ENCODE results near the gene EFCAB6.

EFCAB6 gene

GRCh38 chr22:43731988-43732387, 80.1 kb downstream of the EFCAB6 start:
- TF ChIP-seq EZH2 (IDR thresholded peaks at IDR 0.05; ENCODE audit: borderline replicate concordance, low read length): no peak
- peaks cover 4% of the 10 kb centered on the region for H3K27me3 ChIP-seq (ENCODE audit: insufficient read depth, low read length)
- no peak overlapping the region for H3K27ac ChIP-seq (ENCODE audit: low read depth, low read length, poor library complexity, severe bottlenecking)
- H3K9ac ChIP-seq (ENCODE audit: low read length): no peak overlapping the region
- H3K4me3 ChIP-seq (ENCODE audit: low read depth, low read length, poor library complexity, severe bottlenecking): no peak overlapping the region
- H3K36me3 ChIP-seq (ENCODE audit: insufficient read depth, low read length): no peaks in the 10 kb centered on the region
- no peaks in the 10 kb centered on the region for H3F3A ChIP-seq (ENCODE audit: insufficient read depth, low read length)
- H2AFZ ChIP-seq (ENCODE audit: low read length): no peak overlapping the region
- no peaks in the 10 kb centered on the region for H3K9me3 ChIP-seq (ENCODE audit: low read length)
- no peaks in the 10 kb centered on the region for H3K4me1 ChIP-seq (ENCODE audit: insufficient read depth, low read length, severe bottlenecking)
- H3K9me2 ChIP-seq (ENCODE audit: low read depth, low read length): no peaks in the 10 kb centered on the region
- no peaks in the 10 kb centered on the region for H4K20me1 ChIP-seq (ENCODE audit: insufficient read depth, low read length)
- H3K4me2 ChIP-seq (ENCODE audit: low read length): no peak overlapping the region
- H3K79me2 ChIP-seq (ENCODE audit: insufficient read depth, low read length): no peaks in the 10 kb centered on the region

- no peaks in the 10 kb centered on the region for H3F3A ChIP-seq (ENCODE audit: insufficient read depth, low read length)
Measured at GRCh38 chr22:43726964-43727543, 85.1 kb downstream of the EFCAB6 start.

GRCh38 chr22:43726322-43726721, 85.8 kb downstream of the EFCAB6 start:
- H3K27ac ChIP-seq (ENCODE audit: low read depth, low read length, poor library complexity, severe bottlenecking): no peak overlapping the region

More at GRCh38 chr22:43726964-43727543, 85.1 kb downstream of the EFCAB6 start:
- H4K20me1 ChIP-seq (ENCODE audit: insufficient read depth, low read length): no peaks in the 10 kb centered on the region
- no peak overlapping the region for H3K4me3 ChIP-seq (ENCODE audit: low read depth, low read length, poor library complexity, severe bottlenecking)
- H3K4me2 ChIP-seq (ENCODE audit: low read length): no peak overlapping the region
- no peaks in the 10 kb centered on the region for H3K4me1 ChIP-seq (ENCODE audit: insufficient read depth, low read length, severe bottlenecking)
- TF ChIP-seq EZH2 (IDR thresholded peaks at IDR 0.05; ENCODE audit: borderline replicate concordance, low read length): no peak
- TF ChIP-seq CTCF (IDR thresholded peaks at IDR 0.05; ENCODE audit: low read length): no peak
- no peak overlapping the region for H3K27ac ChIP-seq (ENCODE audit: low read depth, low read length, poor library complexity, severe bottlenecking)
- no peaks in the 10 kb centered on the region for H3K9me2 ChIP-seq (ENCODE audit: low read depth, low read length)
- no peak overlapping the region for H2AFZ ChIP-seq (ENCODE audit: low read length)
- H3K36me3 ChIP-seq (ENCODE audit: insufficient read depth, low read length): no peaks in the 10 kb centered on the region
- H3K9ac ChIP-seq (ENCODE audit: low read length): no peak overlapping the region
- H3K27me3 ChIP-seq (ENCODE audit: insufficient read depth, low read length): peaks cover 4% of the 10 kb centered on the region
- no peaks in the 10 kb centered on the region for H3K79me2 ChIP-seq (ENCODE audit: insufficient read depth, low read length)
- H3K9me3 ChIP-seq (ENCODE audit: low read length): no peaks in the 10 kb centered on the region

GRCh38 chr22:43723816-43724215, 88.3 kb downstream of the EFCAB6 start:
- TF ChIP-seq EZH2 (IDR thresholded peaks at IDR 0.05; ENCODE audit: borderline replicate concordance, low read length): no peak
- TF ChIP-seq CTCF (IDR thresholded peaks at IDR 0.05; ENCODE audit: low read length): no peak
- Histone ChIP-seq H3F3A (ENCODE audit: insufficient read depth, low read length) (no peaks in the 10 kb centered on the region), H3K4me1 (ENCODE audit: insufficient read depth, low read length, severe bottlenecking) (no peaks in the 10 kb centered on the region), H3K79me2 (ENCODE audit: insufficient read depth, low read length) (no peaks in the 10 kb centered on the region), H2AFZ (ENCODE audit: low read length) (no peak overlapping the region), H3K4me2 (ENCODE audit: low read length) (no peak overlapping the region), H3K9me3 (ENCODE audit: low read length) (no peaks in the 10 kb centered on the region), H3K27me3 (ENCODE audit: insufficient read depth, low read length) (no peaks in the 10 kb centered on the region), H3K36me3 (ENCODE audit: insufficient read depth, low read length) (no peaks in the 10 kb centered on the region), H3K4me3 (ENCODE audit: low read depth, low read length, poor library complexity, severe bottlenecking) (no peak overlapping the region), H4K20me1 (ENCODE audit: insufficient read depth, low read length) (no peaks in the 10 kb centered on the region), H3K9ac (ENCODE audit: low read length) (no peak overlapping the region), H3K9me2 (ENCODE audit: low read depth, low read length) (no peaks in the 10 kb centered on the region), H3K27ac (ENCODE audit: low read depth, low read length, poor library complexity, severe bottlenecking) (no peak overlapping the region)

More at GRCh38 chr22:43726322-43726721, 85.8 kb downstream of the EFCAB6 start:
- no peaks in the 10 kb centered on the region for H3F3A ChIP-seq (ENCODE audit: insufficient read depth, low read length)
- H3K9me3 ChIP-seq (ENCODE audit: low read length): no peaks in the 10 kb centered on the region
- H3K4me2 ChIP-seq (ENCODE audit: low read length): no peak overlapping the region
- no peak overlapping the region for H2AFZ ChIP-seq (ENCODE audit: low read length)
- no peak overlapping the region for H3K9ac ChIP-seq (ENCODE audit: low read length)
- no peaks in the 10 kb centered on the region for H4K20me1 ChIP-seq (ENCODE audit: insufficient read depth, low read length)
- H3K4me3 ChIP-seq (ENCODE audit: low read depth, low read length, poor library complexity, severe bottlenecking): no peak overlapping the region
- no peaks in the 10 kb centered on the region for H3K9me2 ChIP-seq (ENCODE audit: low read depth, low read length)
- no peaks in the 10 kb centered on the region for H3K27me3 ChIP-seq (ENCODE audit: insufficient read depth, low read length)
- TF ChIP-seq EZH2 (IDR thresholded peaks at IDR 0.05; ENCODE audit: borderline replicate concordance, low read length): no peak
- H3K4me1 ChIP-seq (ENCODE audit: insufficient read depth, low read length, severe bottlenecking): no peaks in the 10 kb centered on the region
- H3K79me2 ChIP-seq (ENCODE audit: insufficient read depth, low read length): no peaks in the 10 kb centered on the region
- H3K36me3 ChIP-seq (ENCODE audit: insufficient read depth, low read length): no peaks in the 10 kb centered on the region
